Activated T-cell treated with anti-CD3 and anti-CD28 coated beads, Interleukin-2, amount 50 U/mL, for 4 hours (primary cell): Measurements from ENCODE around the gene KRT13. TPM values are rescaled to one million over a fixed set of nuclear protein-coding genes. Genes with fewer than 3 reads are reported as not detected.
"Not testable (repeated sequence)": the region's sequence is repeated elsewhere in the genome, so short reads cannot be mapped to it uniquely, and the experiment has no call there.

Source experiments
- ATAC-seq, 2 donors: fragments of 200-7000 bp; cut with Tn5 transposase; one replicate each; pipeline ENCODE4 v1.10.0; 2021
- DNase-seq: peaks from one replicate; pipeline ENCODE4 v3.0.0-alpha.2; 2020
- H3K27me3 Mint-ChIP-seq: one replicate; pipeline ENCODE4 v1.8.0; 2021; ENCODE audit warnings: low read depth, mixed read lengths
- H3K36me3 Mint-ChIP-seq: one replicate; pipeline ENCODE4 v1.8.0; 2022; ENCODE audit warnings: mixed read lengths; ENCODE audit not compliant: insufficient read depth
- H3K4me1 Mint-ChIP-seq: one replicate; pipeline ENCODE4 v1.8.0; 2021; ENCODE audit warnings: low read depth, mixed read lengths
- H3K4me3 Mint-ChIP-seq: one replicate; pipeline ENCODE4 v1.8.0; 2021; ENCODE audit warnings: mild to moderate bottlenecking, moderate library complexity, mixed read lengths
- H3K9me3 Mint-ChIP-seq: one replicate; pipeline ENCODE4 v1.8.0; 2021; ENCODE audit warnings: mixed read lengths
- total RNA-seq, 3 donors: library from RNA; stranded (reverse); gene quantifications; one replicate each; pipeline ENCODE4 v1.2.1, GENCODE V29; 2021

The KRT13 gene
- total RNA-seq, 3 donors from 2014 or later, result not detected

DNA sequence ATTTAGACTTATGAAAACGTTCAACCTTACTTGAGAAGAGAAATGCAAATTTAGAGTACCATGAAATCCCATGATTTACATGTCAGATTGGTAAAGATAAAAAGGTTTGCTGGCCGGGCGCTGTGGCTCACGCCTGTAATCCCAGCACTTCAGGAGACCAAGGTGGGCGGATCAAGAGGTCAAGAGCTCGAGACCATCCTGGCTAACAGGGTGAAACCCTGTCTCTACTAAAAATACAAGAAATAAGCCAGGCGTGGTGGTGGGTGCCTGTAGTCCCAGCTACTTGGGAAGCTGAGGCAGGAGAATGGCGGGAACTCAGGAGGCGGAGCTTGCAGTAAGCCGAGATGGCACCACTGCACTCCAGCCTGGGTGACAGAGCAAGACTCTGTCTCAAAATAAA lies 37.4 kb upstream of the KRT13 start:
- not testable (repeated sequence) for DNase-seq, H3K4me3 Mint-ChIP-seq, H3K9me3 Mint-ChIP-seq

DNA sequence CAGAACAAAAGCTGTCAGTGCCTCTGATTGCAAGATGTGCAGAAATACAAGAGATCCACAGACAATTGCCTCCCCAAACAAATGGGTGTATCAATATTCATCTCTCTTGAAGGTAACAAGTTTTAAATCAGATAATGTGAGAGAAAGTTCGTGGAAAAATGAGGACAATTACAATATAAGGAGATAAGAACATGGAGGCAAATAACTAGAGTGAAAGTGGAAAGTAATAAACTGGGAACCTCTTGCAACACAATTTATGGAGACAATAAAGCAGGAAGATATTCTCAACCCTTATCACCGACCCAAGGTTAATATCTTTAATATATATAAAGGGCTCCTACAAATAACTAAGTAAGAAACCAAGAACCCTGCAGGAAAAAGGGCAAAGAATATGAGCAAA lies 36.9 kb upstream of the KRT13 start:
- Mint-ChIP-seq H3K36me3 (no peaks in the 10 kb centered on the region), H3K27me3 (peaks cover 6% of the 10 kb centered on the region), H3K4me3 (no peak overlapping the region), H3K9me3 (peaks cover 8% of the 10 kb centered on the region), H3K4me1 (no peaks in the 10 kb centered on the region)
- no peak for ATAC-seq
- no peak for DNase-seq

More for the DNA sequence above, 37.4 kb upstream of the KRT13 start:
- ATAC-seq, H3K36me3 Mint-ChIP-seq, H3K4me1 Mint-ChIP-seq, H3K27me3 Mint-ChIP-seq: not testable (repeated sequence)

DNA sequence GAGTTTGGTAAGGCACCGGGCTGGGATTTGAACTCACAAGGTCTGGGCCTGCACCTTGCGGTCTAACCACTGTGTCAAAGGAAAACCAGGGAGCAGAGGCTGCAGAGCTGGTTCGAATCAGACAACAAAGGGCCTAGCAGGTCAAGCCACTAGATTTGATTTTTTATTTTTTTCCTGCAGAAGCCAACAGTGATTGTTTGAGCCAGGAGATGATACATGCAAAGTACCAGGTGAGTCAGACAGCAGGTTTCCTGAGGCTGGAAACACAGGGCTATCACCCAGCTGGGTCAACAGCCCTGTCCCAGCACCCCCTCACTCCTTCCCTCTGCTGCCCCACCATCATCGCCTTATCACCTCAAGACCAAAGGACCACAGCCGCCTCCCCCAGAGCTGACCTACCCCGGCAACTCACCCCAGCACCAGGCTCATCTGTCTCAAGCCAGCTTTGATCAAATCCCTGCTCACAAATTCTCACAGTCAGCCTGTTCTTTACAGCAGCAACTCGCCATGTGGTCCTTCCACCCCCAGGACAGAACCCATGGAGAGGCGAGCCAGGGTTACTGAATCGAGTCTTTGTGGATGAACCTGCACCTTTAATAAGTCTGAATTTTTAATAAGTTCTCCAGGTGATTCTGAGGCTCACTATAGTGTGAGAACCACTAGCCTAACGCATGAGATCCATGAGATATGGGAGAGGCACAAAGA lies 35.7 kb upstream of the KRT13 start:
- no peaks in the 10 kb centered on the region for H3K4me1 Mint-ChIP-seq

DNA sequence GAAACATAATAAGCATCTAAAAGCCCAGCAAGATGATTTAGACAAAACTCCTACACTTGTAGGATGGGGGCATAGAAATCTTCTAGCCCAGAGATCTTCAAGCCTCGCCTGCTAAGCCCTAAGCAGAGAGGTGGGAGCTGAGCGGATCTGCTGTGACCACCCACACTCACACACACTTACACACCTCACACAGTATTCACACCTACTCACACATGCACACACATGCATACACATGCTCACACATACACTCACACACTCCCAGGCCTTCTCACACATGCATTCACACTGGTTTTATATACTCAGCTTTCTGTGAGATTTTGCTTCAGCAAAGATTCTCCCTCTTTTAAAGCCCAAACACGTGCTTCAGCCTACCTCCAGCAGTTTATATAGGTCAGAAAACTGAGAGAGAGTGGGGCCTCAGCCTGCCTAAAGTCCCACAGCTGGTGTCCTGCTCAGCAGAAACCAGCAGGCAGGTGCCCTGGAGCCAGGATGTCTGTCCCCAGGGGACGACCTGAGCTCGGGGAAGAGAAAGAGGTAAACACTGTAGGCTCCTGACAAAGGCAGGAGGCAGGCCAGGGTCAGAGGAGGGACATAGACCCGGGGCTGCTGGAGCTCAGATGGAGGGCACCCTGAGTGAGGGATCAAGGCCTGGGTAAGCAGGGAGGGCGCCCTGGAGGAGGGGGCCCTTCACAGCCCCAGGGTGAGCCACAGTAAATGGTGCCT lies 34.7 kb upstream of the KRT13 start:
- Mint-ChIP-seq H3K4me3 (no peak overlapping the region), H3K4me1 (no peaks in the 10 kb centered on the region), H3K9me3 (no peaks in the 10 kb centered on the region), H3K27me3 (peaks cover 11% of the 10 kb centered on the region), H3K36me3 (no peaks in the 10 kb centered on the region)
- DNase-seq, result no peak
- ATAC-seq, result no peak

More for the DNA sequence above, 35.7 kb upstream of the KRT13 start:
- DNase-seq (no peak), ATAC-seq (no peak)
- Mint-ChIP-seq H3K36me3 (no peaks in the 10 kb centered on the region), H3K4me3 (no peak overlapping the region), H3K9me3 (no peaks in the 10 kb centered on the region), H3K27me3 (peaks cover 6% of the 10 kb centered on the region)

DNA sequence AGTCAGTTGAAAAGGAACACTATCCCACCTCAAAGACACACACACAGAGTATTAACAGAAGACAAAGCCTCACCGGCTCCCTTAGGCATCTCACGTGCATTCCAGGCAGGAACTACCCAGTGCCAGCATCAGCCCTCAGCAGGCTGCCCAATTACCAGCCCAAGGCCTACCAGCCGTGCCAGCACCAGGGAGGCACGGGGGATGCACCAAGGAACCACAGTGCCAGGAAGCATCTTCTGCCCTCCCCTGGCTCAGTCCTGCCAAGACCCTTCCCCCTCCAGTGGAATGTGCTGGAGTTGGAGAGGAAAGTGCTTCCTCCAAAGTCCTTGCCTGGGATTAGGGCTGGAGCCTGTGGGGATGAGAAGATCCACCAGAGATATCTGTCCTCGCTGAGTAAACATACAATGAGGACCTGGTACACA lies 33.7 kb upstream of the KRT13 start:
- H3K4me1 Mint-ChIP-seq, result no peaks in the 10 kb centered on the region
- H3K27me3 Mint-ChIP-seq, result peaks cover 11% of the 10 kb centered on the region
- H3K4me3 Mint-ChIP-seq, result no peak overlapping the region
- no peaks in the 10 kb centered on the region for H3K9me3 Mint-ChIP-seq
- no peak for DNase-seq
- H3K36me3 Mint-ChIP-seq, result no peaks in the 10 kb centered on the region
- no peak for ATAC-seq

DNA sequence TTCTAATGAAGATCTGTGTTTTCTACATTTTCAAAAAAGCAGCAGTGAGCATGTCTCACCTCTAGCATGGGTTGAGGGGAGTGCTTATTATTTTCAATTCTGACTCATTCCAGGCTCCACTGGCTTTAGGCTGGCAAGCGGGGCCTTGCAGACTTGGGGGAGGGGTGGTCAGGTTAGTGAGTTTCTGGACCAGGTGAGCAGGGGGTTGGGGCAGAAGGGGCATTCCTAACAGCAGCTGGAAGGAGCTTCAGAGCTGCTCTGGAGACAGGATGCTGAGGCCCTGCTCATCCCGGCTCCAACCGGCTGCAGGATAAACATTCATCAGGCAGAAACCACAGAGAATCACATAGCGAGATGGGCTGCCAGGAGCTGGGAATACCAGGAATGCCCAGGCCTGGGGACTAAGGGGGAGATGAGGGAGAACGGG lies 33.2 kb upstream of the KRT13 start:
- Mint-ChIP-seq H3K36me3 (no peaks in the 10 kb centered on the region), H3K4me3 (no peak overlapping the region), H3K9me3 (no peaks in the 10 kb centered on the region), H3K27me3 (peaks cover 10% of the 10 kb centered on the region), H3K4me1 (no peaks in the 10 kb centered on the region)
- DNase-seq, result no peak
- no peak for ATAC-seq

DNA sequence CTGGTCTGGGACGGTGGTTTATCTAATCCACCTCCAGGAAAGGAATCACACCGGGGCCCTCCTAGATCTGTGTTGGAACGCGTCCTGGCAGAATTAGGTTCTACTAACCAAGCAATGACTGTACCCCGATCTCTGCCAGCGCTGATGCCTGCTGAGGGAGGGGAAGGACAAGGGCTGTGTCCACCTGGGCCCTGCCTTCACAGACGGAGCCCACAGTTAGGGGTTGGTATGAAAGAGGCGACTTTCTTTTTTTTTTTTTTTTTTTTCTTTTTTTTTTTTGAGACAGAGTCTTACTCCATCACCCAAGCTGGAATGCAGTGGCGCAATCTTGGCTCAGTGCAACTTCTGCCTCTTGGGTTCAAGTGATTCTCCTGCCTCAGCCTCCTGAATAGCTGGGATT lies 32.6 kb upstream of the KRT13 start:
- no peak overlapping the region for H3K4me3 Mint-ChIP-seq
- no peaks in the 10 kb centered on the region for H3K9me3 Mint-ChIP-seq
- peaks cover 10% of the 10 kb centered on the region for H3K27me3 Mint-ChIP-seq
- DNase-seq (no peak), ATAC-seq (no peak)
- no peaks in the 10 kb centered on the region for H3K4me1 Mint-ChIP-seq
- H3K36me3 Mint-ChIP-seq, result no peaks in the 10 kb centered on the region

DNA sequence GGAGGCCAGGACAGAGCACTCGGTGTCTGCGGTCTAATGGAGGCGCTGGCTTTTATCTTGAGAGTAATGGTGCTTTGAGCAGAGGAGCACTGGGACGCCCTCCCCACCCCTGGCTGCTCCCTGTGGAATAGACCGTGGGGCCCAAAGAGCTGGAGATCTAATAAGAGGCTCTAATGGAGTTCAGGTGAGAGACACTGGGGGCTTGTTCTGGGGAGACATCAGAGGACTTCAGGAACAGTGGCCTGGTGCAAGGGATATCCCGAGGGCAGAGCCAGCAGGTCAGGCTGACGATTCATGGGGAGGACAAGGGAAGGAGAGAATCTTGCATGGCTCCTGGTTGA lies 32.2 kb upstream of the KRT13 start:
- Mint-ChIP-seq H3K36me3 (no peaks in the 10 kb centered on the region), H3K27me3 (peaks cover 12% of the 10 kb centered on the region), H3K4me1 (no peaks in the 10 kb centered on the region), H3K4me3 (no peak overlapping the region), H3K9me3 (no peaks in the 10 kb centered on the region)
- ATAC-seq, result no peak
- no peak for DNase-seq

DNA sequence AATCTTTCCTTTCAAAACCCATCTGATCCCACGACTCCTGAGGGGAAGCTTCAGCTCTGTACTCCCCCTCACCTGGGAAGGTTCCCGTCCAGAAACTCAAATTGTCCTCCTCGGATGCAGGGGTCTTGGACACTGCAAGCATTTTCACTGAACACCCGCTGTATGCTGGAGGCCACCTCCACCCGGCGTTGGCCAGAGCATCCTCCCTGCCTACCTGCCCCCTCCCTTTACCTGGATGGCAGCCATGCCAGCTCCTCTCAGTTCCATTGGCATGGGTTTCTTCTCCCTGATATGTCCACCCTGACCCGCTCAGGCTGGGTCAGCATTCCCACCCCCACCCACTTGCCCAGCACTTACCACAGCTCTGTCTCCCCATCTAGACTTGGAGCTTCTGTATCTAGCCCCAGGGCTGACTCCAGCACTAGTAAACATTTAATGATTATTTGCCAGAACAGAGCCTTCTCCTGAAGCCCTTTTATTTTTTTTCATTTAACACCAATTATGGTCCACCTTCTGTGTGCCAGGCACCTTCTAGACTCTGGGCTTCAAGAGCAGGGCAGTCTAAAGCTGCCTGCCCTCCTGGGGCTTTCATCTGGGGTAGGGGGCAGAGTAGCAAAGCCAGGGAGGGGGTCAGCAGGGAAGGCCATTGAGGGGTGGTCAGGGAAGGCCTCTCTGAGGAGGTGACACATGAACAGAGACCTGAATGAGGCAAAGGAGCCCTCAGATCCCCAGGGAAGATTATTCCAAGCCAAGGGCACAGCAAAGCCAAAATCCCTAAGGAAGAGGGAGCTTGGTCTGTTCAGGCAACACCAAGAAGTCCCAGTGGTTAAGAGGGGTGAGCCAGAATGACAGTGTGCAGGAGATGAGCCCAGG lies 31.6 kb upstream of the KRT13 start:
- DNase-seq (no peak), ATAC-seq (no peak)
- no peaks in the 10 kb centered on the region for H3K4me1 Mint-ChIP-seq
- H3K27me3 Mint-ChIP-seq, result peaks cover 18% of the 10 kb centered on the region
- H3K9me3 Mint-ChIP-seq, result no peaks in the 10 kb centered on the region
- no peaks in the 10 kb centered on the region for H3K36me3 Mint-ChIP-seq
- H3K4me3 Mint-ChIP-seq, result no peak overlapping the region

DNA sequence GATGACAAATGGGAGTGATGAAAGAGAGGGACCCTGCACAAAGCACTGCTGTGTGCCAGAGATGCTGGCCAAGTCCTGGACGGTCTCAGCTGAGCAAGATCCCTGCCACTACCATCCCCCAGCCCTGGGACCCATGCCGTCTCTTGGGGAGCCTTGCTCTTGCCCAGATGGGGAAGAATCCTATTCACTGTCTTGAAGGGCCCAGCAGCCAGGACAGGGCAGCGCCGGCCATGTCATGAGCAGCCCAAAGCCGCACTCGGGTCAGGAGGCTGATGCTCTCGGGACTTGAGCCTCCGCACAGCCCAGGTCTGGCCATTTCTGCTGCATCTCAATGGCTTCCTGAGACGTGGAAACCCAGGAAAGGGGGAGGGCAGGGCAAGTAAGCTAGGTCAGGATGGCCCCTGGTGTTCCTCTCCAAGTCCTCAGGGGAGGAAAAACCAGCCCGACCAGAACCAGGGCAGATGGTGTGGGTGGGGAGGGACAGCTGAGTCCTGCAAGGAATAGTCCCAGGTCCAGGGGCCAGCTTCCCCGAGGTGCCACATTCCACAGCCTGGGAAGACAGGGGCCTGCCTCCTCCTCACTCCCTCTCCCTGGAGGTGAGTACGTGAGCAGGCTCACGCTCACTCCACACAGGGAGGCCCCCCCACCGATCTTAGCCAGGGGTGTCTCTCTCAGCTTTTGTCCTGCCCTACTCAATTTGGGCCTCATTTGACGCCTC lies 30.5 kb upstream of the KRT13 start:
- no peak for DNase-seq

DNA sequence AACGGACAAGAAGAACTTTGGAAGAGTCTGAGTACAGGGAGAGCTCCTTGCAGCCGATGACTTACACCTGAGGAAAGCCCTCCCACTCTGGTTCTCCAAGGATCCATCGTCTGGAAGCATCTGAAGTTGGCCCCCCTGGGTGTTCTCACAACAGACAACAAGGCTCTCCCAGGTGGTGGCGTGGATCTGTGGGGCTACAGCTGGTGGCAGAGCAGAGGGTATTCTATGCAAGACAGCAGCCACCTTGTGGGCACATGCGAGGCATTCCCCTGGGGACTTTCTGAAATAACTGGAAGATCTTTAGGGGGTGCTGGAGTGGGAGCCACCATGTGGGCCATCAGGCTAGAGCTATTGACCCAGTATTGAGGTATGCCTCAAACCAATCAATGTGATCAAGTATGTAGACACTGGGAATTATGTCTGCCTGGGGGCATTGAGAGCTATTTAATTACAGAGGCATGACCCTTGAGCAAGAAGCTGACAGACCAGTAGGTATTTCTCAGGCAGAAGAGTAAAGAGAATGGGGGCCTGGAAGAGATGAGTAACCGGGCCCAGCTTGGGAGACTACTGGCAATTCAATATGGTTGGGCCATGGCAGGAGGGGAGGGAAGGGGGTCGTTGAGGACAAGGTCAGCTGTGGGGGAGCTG lies 29.6 kb upstream of the KRT13 start:
- Mint-ChIP-seq H3K27me3 (peaks cover 27% of the 10 kb centered on the region), H3K4me3 (no peak overlapping the region), H3K4me1 (no peaks in the 10 kb centered on the region)

More for the DNA sequence above, 30.5 kb upstream of the KRT13 start:
- ATAC-seq, result no peak
- H3K4me3 Mint-ChIP-seq, result no peak overlapping the region
- H3K9me3 Mint-ChIP-seq, result no peaks in the 10 kb centered on the region
- no peaks in the 10 kb centered on the region for H3K4me1 Mint-ChIP-seq
- H3K36me3 Mint-ChIP-seq, result no peaks in the 10 kb centered on the region
- peaks cover 22% of the 10 kb centered on the region for H3K27me3 Mint-ChIP-seq

DNA sequence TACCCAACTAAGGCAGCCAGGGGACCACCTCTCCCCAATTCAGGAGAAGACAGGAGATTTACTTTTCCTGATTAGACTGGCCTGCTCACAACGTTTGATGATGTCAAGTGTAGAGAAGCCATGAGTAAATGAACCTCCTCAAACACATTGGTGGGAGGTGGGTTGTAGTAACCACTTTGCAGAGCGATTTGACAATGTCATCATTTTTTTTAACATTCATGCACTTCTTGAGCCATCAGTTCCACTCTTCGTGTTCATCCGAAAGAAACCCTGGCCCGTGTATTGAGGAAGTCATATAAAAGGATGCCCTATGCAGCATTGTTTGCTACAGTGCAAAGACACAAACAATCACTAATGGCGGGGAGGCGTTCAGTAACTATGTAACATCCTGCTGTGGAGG lies 28.2 kb upstream of the KRT13 start:
- ATAC-seq (no peak), DNase-seq (no peak)
- H3K4me3 Mint-ChIP-seq, result no peak overlapping the region
- peaks cover 2% of the 10 kb centered on the region for H3K4me1 Mint-ChIP-seq
- no peaks in the 10 kb centered on the region for H3K9me3 Mint-ChIP-seq
- H3K27me3 Mint-ChIP-seq, result peaks cover 41% of the 10 kb centered on the region
- H3K36me3 Mint-ChIP-seq, result no peaks in the 10 kb centered on the region

More for the DNA sequence above, 29.6 kb upstream of the KRT13 start:
- ATAC-seq, result no peak
- Mint-ChIP-seq H3K9me3 (no peaks in the 10 kb centered on the region), H3K36me3 (no peaks in the 10 kb centered on the region)
- no peak for DNase-seq

DNA sequence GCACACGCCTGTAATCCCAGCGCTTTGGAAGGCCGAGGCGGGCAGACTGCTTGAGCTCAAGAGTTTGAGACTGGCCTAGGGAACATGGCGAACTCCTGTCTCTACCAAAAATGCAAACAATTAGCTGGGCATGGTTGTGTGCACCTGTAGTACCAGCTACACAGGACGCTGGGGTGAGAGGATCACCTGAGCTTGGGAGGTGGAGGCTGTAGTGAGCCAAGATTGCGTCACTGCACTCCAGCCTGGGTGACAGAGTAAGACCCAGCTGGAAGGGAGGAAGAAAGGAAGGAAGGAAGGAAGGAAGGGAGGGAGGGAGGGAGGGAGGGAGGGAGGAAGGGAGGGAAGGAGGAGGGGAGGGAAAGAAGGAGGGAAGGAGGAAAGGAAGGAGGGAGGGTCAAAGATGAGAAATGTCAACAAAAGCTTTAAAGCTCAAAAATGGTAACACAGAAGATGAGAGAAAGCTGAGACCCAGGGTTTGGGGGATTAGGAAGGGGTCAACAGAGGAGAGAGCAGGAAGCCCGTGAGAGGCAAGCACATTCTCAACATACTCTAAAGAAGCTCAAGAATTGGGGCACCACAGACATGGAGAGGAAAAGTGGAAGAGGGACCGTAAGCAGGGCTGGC lies 27.6 kb upstream of the KRT13 start:
- ATAC-seq (no peak), DNase-seq (no peak)
- H3K4me3 Mint-ChIP-seq, result no peak overlapping the region
- H3K27me3 Mint-ChIP-seq, result peaks cover 46% of the 10 kb centered on the region
- no peaks in the 10 kb centered on the region for H3K9me3 Mint-ChIP-seq
- H3K4me1 Mint-ChIP-seq, result peaks cover 4% of the 10 kb centered on the region
- no peaks in the 10 kb centered on the region for H3K36me3 Mint-ChIP-seq
